ENCODE measurements around the gene OVAAL. TPM values are rescaled to one million over a fixed set of nuclear protein-coding genes. Genes with fewer than 3 reads are reported as not detected.

OVAAL gene
- total RNA-seq, 1 donor from 2014 or later, result not detected

GRCh38 chr1:180593382-180593781 lies 34.6 kb downstream of the OVAAL start:
- no peak overlapping the region for H3K27ac Mint-ChIP-seq
- H3K4me1 Mint-ChIP-seq, result no peaks in the 10 kb centered on the region
- DNase-seq, result no peak
- no peak overlapping the region for H3K4me3 Mint-ChIP-seq
- intact Hi-C loops (cut with micrococcal nuclease), result no loop called here
- no peaks in the 10 kb centered on the region for H3K9me3 Mint-ChIP-seq
- H3K36me3 Mint-ChIP-seq (ENCODE audit: low read depth), result peaks cover 2% of the 10 kb centered on the region
- peaks cover 12% of the 10 kb centered on the region for H3K27me3 Mint-ChIP-seq

GRCh38 chr1:180594723-180595122 lies 36.0 kb downstream of the OVAAL start:
- no peak for DNase-seq
- Mint-ChIP-seq H3K9me3 (no peaks in the 10 kb centered on the region), H3K27me3 (peaks cover 18% of the 10 kb centered on the region), H3K36me3 (ENCODE audit: low read depth) (no peaks in the 10 kb centered on the region), H3K4me1 (no peaks in the 10 kb centered on the region), H3K27ac (no peak overlapping the region), H3K4me3 (no peak overlapping the region)
- intact Hi-C loops (cut with micrococcal nuclease), result no loop called here

GRCh38 chr1:180595966-180596365 lies 37.2 kb downstream of the OVAAL start:
- no peak for DNase-seq
- Mint-ChIP-seq H3K36me3 (ENCODE audit: low read depth) (no peaks in the 10 kb centered on the region), H3K9me3 (no peaks in the 10 kb centered on the region), H3K4me1 (peaks cover 2% of the 10 kb centered on the region), H3K4me3 (no peak overlapping the region), H3K27me3 (peaks cover 19% of the 10 kb centered on the region), H3K27ac (no peak overlapping the region)
- intact Hi-C loops (cut with micrococcal nuclease), result no loop called here

GRCh38 chr1:180597520-180597919 lies 38.8 kb downstream of the OVAAL start:
- Mint-ChIP-seq H3K4me1 (peaks cover 2% of the 10 kb centered on the region), H3K27ac (no peak overlapping the region), H3K4me3 (no peak overlapping the region), H3K36me3 (ENCODE audit: low read depth) (no peaks in the 10 kb centered on the region), H3K9me3 (no peaks in the 10 kb centered on the region), H3K27me3 (peaks cover 23% of the 10 kb centered on the region)
- intact Hi-C loops (cut with micrococcal nuclease), result no loop called here
- no peak for DNase-seq

GRCh38 chr1:180598333-180598974 lies 39.7 kb downstream of the OVAAL start:
- Mint-ChIP-seq H3K27me3 (peaks cover 23% of the 10 kb centered on the region), H3K36me3 (ENCODE audit: low read depth) (no peaks in the 10 kb centered on the region), H3K27ac (no peak overlapping the region), H3K4me3 (no peak overlapping the region), H3K4me1 (peaks cover 2% of the 10 kb centered on the region), H3K9me3 (no peaks in the 10 kb centered on the region)
- no peak for DNase-seq
- intact Hi-C loops (cut with micrococcal nuclease), result no loop called here

GRCh38 chr1:180600343-180600742 lies 41.6 kb downstream of the OVAAL start:
- Mint-ChIP-seq H3K27me3 (peaks cover 21% of the 10 kb centered on the region), H3K36me3 (ENCODE audit: low read depth) (no peaks in the 10 kb centered on the region), H3K9me3 (no peaks in the 10 kb centered on the region), H3K4me1 (peaks cover 2% of the 10 kb centered on the region), H3K27ac (no peak overlapping the region), H3K4me3 (no peak overlapping the region)
- intact Hi-C loops (cut with micrococcal nuclease), result no loop called here
- no peak for DNase-seq

- H3K27me3 Mint-ChIP-seq, result peaks cover 19% of the 10 kb centered on the region
- H3K9me3 Mint-ChIP-seq, result no peaks in the 10 kb centered on the region
- no peak for DNase-seq
- intact Hi-C loops (cut with micrococcal nuclease), result no loop called here
- H3K4me1 Mint-ChIP-seq, result peaks cover 2% of the 10 kb centered on the region
- H3K36me3 Mint-ChIP-seq (ENCODE audit: low read depth), result no peaks in the 10 kb centered on the region
- H3K4me3 Mint-ChIP-seq, result no peak overlapping the region
- no peak overlapping the region for H3K27ac Mint-ChIP-seq
Observed at GRCh38 chr1:180601512-180601911, 42.7 kb downstream of the OVAAL start.

GRCh38 chr1:180603223-180603849 lies 44.6 kb downstream of the OVAAL start:
- peaks cover 2% of the 10 kb centered on the region for H3K4me1 Mint-ChIP-seq
- no peak overlapping the region for H3K4me3 Mint-ChIP-seq
- no peak for DNase-seq
- H3K36me3 Mint-ChIP-seq (ENCODE audit: low read depth), result no peaks in the 10 kb centered on the region
- H3K27me3 Mint-ChIP-seq, result peaks cover 11% of the 10 kb centered on the region
- H3K27ac Mint-ChIP-seq, result no peak overlapping the region
- intact Hi-C loops (cut with micrococcal nuclease), result no loop called here
- no peaks in the 10 kb centered on the region for H3K9me3 Mint-ChIP-seq

GRCh38 chr1:180603850-180604226 lies 45.1 kb downstream of the OVAAL start:
- no peaks in the 10 kb centered on the region for H3K9me3 Mint-ChIP-seq
- H3K4me1 Mint-ChIP-seq, result peaks cover 2% of the 10 kb centered on the region
- DNase-seq, result no peak
- H3K36me3 Mint-ChIP-seq (ENCODE audit: low read depth), result no peaks in the 10 kb centered on the region
- no peak overlapping the region for H3K27ac Mint-ChIP-seq
- peaks cover 7% of the 10 kb centered on the region for H3K27me3 Mint-ChIP-seq
- intact Hi-C loops (cut with micrococcal nuclease), result no loop called here
- no peak overlapping the region for H3K4me3 Mint-ChIP-seq

GRCh38 chr1:180606155-180606554 lies 47.4 kb downstream of the OVAAL start:
- no peak overlapping the region for H3K27ac Mint-ChIP-seq
- H3K4me1 Mint-ChIP-seq, result peaks cover 2% of the 10 kb centered on the region
- no peaks in the 10 kb centered on the region for H3K36me3 Mint-ChIP-seq (ENCODE audit: low read depth)
- H3K27me3 Mint-ChIP-seq, result peaks cover 2% of the 10 kb centered on the region
- no peak overlapping the region for H3K4me3 Mint-ChIP-seq
- intact Hi-C loops (cut with micrococcal nuclease), result no loop called here
- DNase-seq, result no peak
- peaks cover 2% of the 10 kb centered on the region for H3K9me3 Mint-ChIP-seq

- H3K4me1 Mint-ChIP-seq, result peaks cover 6% of the 10 kb centered on the region
- H3K4me3 Mint-ChIP-seq, result no peak overlapping the region
- intact Hi-C loops (cut with micrococcal nuclease), result no loop called here
- no peak overlapping the region for H3K27ac Mint-ChIP-seq
- H3K9me3 Mint-ChIP-seq, result peaks cover 5% of the 10 kb centered on the region
- no peaks in the 10 kb centered on the region for H3K36me3 Mint-ChIP-seq (ENCODE audit: low read depth)
- no peak for DNase-seq
- no peaks in the 10 kb centered on the region for H3K27me3 Mint-ChIP-seq
Observed at GRCh38 chr1:180609643-180610555, 51.1 kb downstream of the OVAAL start.

- Mint-ChIP-seq H3K4me3 (no peak overlapping the region), H3K27me3 (no peaks in the 10 kb centered on the region), H3K9me3 (peaks cover 5% of the 10 kb centered on the region), H3K4me1 (peaks cover 6% of the 10 kb centered on the region), H3K36me3 (ENCODE audit: low read depth) (no peaks in the 10 kb centered on the region), H3K27ac (no peak overlapping the region)
- DNase-seq, result no peak
- intact Hi-C loops (cut with micrococcal nuclease), result no loop called here
Observed at GRCh38 chr1:180610556-180611015, 51.8 kb downstream of the OVAAL start.

GRCh38 chr1:180611016-180611930 lies 52.5 kb downstream of the OVAAL start:
- no peaks in the 10 kb centered on the region for H3K36me3 Mint-ChIP-seq (ENCODE audit: low read depth)
- no peak overlapping the region for H3K4me3 Mint-ChIP-seq

More at GRCh38 chr1:180611016-180611930, 52.5 kb downstream of the OVAAL start:
- Mint-ChIP-seq H3K9me3 (peaks cover 5% of the 10 kb centered on the region), H3K27ac (no peak overlapping the region), H3K4me1 (peaks cover 6% of the 10 kb centered on the region), H3K27me3 (no peaks in the 10 kb centered on the region)
- DNase-seq, result no peak
- intact Hi-C loops (cut with micrococcal nuclease), result no loop called here

Measured in activated CD4-positive, alpha-beta T cell treated with anti-CD3 and anti-CD28 coated beads, Interleukin-2, amount 10 ng/mL, durations not matched to agents 24 days and 14 days (primary cell).